Adipocyte (in vitro differentiated cells): ENCODE data around the gene H6PD.
A peak's percentile ranks its signal among the peaks of the same experiment; 100 is the strongest.

ENCODE experiments used
- DNase-seq: peaks from one replicate; pipeline ENCODE4 v3.0.0-alpha.2; 2015; ENCODE audit warnings: low read depth
- H3K27me3 ChIP-seq: replicated peaks from 2 replicates; pipeline ENCODE4 v1.7.0; 2013; ENCODE audit warnings: mild to moderate bottlenecking, low read length, moderate library complexity; ENCODE audit not compliant: control insufficient read depth, insufficient read depth
- H3K36me3 ChIP-seq: 2 replicates; pipeline ENCODE4 v1.7.0; 2013; ENCODE audit warnings: low read length, mild to moderate bottlenecking, moderate library complexity; ENCODE audit not compliant: control insufficient read depth, insufficient read depth, severe bottlenecking
- H3K4me1 ChIP-seq: 2 replicates; pipeline ENCODE4 v1.7.0; 2013; ENCODE audit warnings: mild to moderate bottlenecking, low read length, moderate library complexity; ENCODE audit not compliant: control insufficient read depth, insufficient read depth
- H3K4me3 ChIP-seq: 2 replicates; pipeline ENCODE4 v1.7.0; 2013; ENCODE audit warnings: mild to moderate bottlenecking, low read length, moderate library complexity
- H3K9ac ChIP-seq: 2 replicates; pipeline ENCODE4 v1.7.0; 2013; ENCODE audit warnings: mild to moderate bottlenecking, low read length, moderate library complexity
- H3K9me3 ChIP-seq: 2 replicates; pipeline ENCODE4 v1.7.0; 2013; ENCODE audit warnings: mild to moderate bottlenecking, low read length, moderate library complexity; ENCODE audit not compliant: control insufficient read depth

Gene H6PD

GRCh38 chr1:9250411-9251381 lies 16.1 kb downstream of the H6PD start:
- Histone ChIP-seq H3K4me1 (peaks cover 27% of the 10 kb centered on the region), H3K9ac (peak overlapping the region; percentile 49), H3K36me3 (peaks cover 41% of the 10 kb centered on the region), H3K9me3 (no peaks in the 10 kb centered on the region), H3K27me3 (no peaks in the 10 kb centered on the region), H3K4me3 (no peak overlapping the region)
- no peak for DNase-seq

- H3K27me3 ChIP-seq: no peaks in the 10 kb centered on the region
- peaks cover 27% of the 10 kb centered on the region for H3K4me1 ChIP-seq
- no peaks in the 10 kb centered on the region for H3K9me3 ChIP-seq
- peak overlapping the region; percentile 49 for H3K9ac ChIP-seq
- no peak overlapping the region for H3K4me3 ChIP-seq
- no peak for DNase-seq
- peaks cover 45% of the 10 kb centered on the region for H3K36me3 ChIP-seq
Measured at GRCh38 chr1:9251501-9251900, 16.9 kb downstream of the H6PD start.

- H3K4me1 ChIP-seq: peaks cover 27% of the 10 kb centered on the region
- no peak overlapping the region for H3K4me3 ChIP-seq
- no peaks in the 10 kb centered on the region for H3K9me3 ChIP-seq
- no peak overlapping the region for H3K9ac ChIP-seq
- H3K27me3 ChIP-seq: no peaks in the 10 kb centered on the region
- DNase-seq: no peak
- peaks cover 35% of the 10 kb centered on the region for H3K36me3 ChIP-seq
Measured at GRCh38 chr1:9253004-9253403, 18.4 kb downstream of the H6PD start.

GRCh38 chr1:9253453-9254105 lies 19.0 kb downstream of the H6PD start:
- H3K9me3 ChIP-seq: no peaks in the 10 kb centered on the region
- H3K36me3 ChIP-seq: peaks cover 35% of the 10 kb centered on the region
- peak overlapping the region; percentile 22 for H3K9ac ChIP-seq
- H3K4me1 ChIP-seq: peaks cover 27% of the 10 kb centered on the region
- DNase-seq: peak; percentile 33
- no peaks in the 10 kb centered on the region for H3K27me3 ChIP-seq
- H3K4me3 ChIP-seq: no peak overlapping the region

GRCh38 chr1:9256332-9256731 lies 21.8 kb downstream of the H6PD start:
- no peak for DNase-seq
- peaks cover 28% of the 10 kb centered on the region for H3K36me3 ChIP-seq
- peaks cover 8% of the 10 kb centered on the region for H3K4me1 ChIP-seq
- H3K4me3 ChIP-seq: no peak overlapping the region
- H3K9me3 ChIP-seq: no peaks in the 10 kb centered on the region
- no peak overlapping the region for H3K9ac ChIP-seq
- H3K27me3 ChIP-seq: no peaks in the 10 kb centered on the region

GRCh38 chr1:9257851-9258250 lies 23.3 kb downstream of the H6PD start:
- no peak overlapping the region for H3K9ac ChIP-seq
- peaks cover 6% of the 10 kb centered on the region for H3K4me1 ChIP-seq
- DNase-seq: no peak
- H3K9me3 ChIP-seq: no peaks in the 10 kb centered on the region
- H3K36me3 ChIP-seq: peaks cover 25% of the 10 kb centered on the region
- H3K4me3 ChIP-seq: no peak overlapping the region
- no peaks in the 10 kb centered on the region for H3K27me3 ChIP-seq

GRCh38 chr1:9258629-9259028 lies 24.1 kb downstream of the H6PD start:
- peaks cover 29% of the 10 kb centered on the region for H3K36me3 ChIP-seq
- H3K9me3 ChIP-seq: no peaks in the 10 kb centered on the region
- DNase-seq: no peak
- H3K9ac ChIP-seq: no peak overlapping the region
- H3K4me1 ChIP-seq: peaks cover 4% of the 10 kb centered on the region
- no peak overlapping the region for H3K4me3 ChIP-seq
- H3K27me3 ChIP-seq: no peaks in the 10 kb centered on the region

- H3K4me3 ChIP-seq: no peak overlapping the region
- no peak overlapping the region for H3K9ac ChIP-seq
- DNase-seq: no peak
Measured at GRCh38 chr1:9260059-9260766, 25.6 kb downstream of the H6PD start.

GRCh38 chr1:9261496-9261895 lies 26.9 kb downstream of the H6PD start:
- H3K4me3 ChIP-seq: no peak overlapping the region
- H3K36me3 ChIP-seq: peaks cover 32% of the 10 kb centered on the region
- H3K27me3 ChIP-seq: no peaks in the 10 kb centered on the region
- no peaks in the 10 kb centered on the region for H3K9me3 ChIP-seq
- DNase-seq: no peak
- H3K4me1 ChIP-seq: peaks cover 2% of the 10 kb centered on the region
- no peak overlapping the region for H3K9ac ChIP-seq

More at GRCh38 chr1:9260059-9260766, 25.6 kb downstream of the H6PD start:
- Histone ChIP-seq H3K9me3 (no peaks in the 10 kb centered on the region), H3K4me1 (no peaks in the 10 kb centered on the region), H3K27me3 (no peaks in the 10 kb centered on the region), H3K36me3 (peaks cover 42% of the 10 kb centered on the region)

GRCh38 chr1:9262096-9262986 lies 27.8 kb downstream of the H6PD start:
- no peaks in the 10 kb centered on the region for H3K27me3 ChIP-seq
- H3K9me3 ChIP-seq: no peaks in the 10 kb centered on the region
- H3K4me3 ChIP-seq: no peak overlapping the region
- no peak for DNase-seq
- H3K4me1 ChIP-seq: peaks cover 7% of the 10 kb centered on the region
- H3K9ac ChIP-seq: no peak overlapping the region
- peaks cover 29% of the 10 kb centered on the region for H3K36me3 ChIP-seq
